ENCODE data around the gene AKR1B1.

GRCh38 chr7:134429481-134429880, 29.4 kb downstream of the AKR1B1 start:
- TF ChIP-seq ZNF350 (CRISPR knock-in tag; IDR thresholded peaks at IDR 0.05; ENCODE audit: borderline replicate concordance, low read depth) = no peak
- TF ChIP-seq, protein P1, sequence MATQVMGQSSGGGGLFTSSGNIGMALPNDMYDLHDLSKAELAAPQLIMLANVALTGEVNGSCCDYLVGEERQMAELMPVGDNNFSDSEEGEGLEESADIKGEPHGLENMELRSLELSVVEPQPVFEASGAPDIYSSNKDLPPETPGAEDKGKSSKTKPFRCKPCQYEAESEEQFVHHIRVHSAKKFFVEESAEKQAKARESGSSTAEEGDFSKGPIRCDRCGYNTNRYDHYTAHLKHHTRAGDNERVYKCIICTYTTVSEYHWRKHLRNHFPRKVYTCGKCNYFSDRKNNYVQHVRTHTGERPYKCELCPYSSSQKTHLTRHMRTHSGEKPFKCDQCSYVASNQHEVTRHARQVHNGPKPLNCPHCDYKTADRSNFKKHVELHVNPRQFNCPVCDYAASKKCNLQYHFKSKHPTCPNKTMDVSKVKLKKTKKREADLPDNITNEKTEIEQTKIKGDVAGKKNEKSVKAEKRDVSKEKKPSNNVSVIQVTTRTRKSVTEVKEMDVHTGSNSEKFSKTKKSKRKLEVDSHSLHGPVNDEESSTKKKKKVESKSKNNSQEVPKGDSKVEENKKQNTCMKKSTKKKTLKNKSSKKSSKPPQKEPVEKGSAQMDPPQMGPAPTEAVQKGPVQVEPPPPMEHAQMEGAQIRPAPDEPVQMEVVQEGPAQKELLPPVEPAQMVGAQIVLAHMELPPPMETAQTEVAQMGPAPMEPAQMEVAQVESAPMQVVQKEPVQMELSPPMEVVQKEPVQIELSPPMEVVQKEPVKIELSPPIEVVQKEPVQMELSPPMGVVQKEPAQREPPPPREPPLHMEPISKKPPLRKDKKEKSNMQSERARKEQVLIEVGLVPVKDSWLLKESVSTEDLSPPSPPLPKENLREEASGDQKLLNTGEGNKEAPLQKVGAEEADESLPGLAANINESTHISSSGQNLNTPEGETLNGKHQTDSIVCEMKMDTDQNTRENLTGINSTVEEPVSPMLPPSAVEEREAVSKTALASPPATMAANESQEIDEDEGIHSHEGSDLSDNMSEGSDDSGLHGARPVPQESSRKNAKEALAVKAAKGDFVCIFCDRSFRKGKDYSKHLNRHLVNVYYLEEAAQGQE (IDR thresholded peaks at IDR 0.05; ENCODE audit: borderline replicate concordance in 1 of 2, low read depth in 1 of 2, low read length in 2 of 2) = no peak
- TF ChIP-seq ZNF121 (CRISPR knock-in tag; IDR thresholded peaks at IDR 0.05) = no peak
- no peak for TF ChIP-seq ZNF282 (IDR thresholded peaks at IDR 0.05; ENCODE audit: partially characterized antibody)
- TF ChIP-seq RFX1 (IDR thresholded peaks at IDR 0.05) = no peak
- TF ChIP-seq POLR2AphosphoS5 (IDR thresholded peaks at IDR 0.05; ENCODE audit: low read depth, low read length) = no peak
- TF ChIP-seq, protein P2, sequence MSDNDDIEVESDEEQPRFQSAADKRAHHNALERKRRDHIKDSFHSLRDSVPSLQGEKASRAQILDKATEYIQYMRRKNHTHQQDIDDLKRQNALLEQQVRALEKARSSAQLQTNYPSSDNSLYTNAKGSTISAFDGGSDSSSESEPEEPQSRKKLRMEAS (IDR thresholded peaks at IDR 0.05) = no peak
- TF ChIP-seq SOX6 (IDR thresholded peaks at IDR 0.05) = no peak
- no peak for TF ChIP-seq SOX6 (CRISPR knock-in tag; IDR thresholded peaks at IDR 0.05)
- TF ChIP-seq CTCF (CRISPR knock-in tag; IDR thresholded peaks at IDR 0.05) = no peak
- no peak for TF ChIP-seq JUNB (CRISPR knock-in tag; IDR thresholded peaks at IDR 0.05; ENCODE audit: borderline replicate concordance)
- no peak for TF ChIP-seq PRPF4 (IDR thresholded peaks at IDR 0.05; ENCODE audit: low read depth, low read length, poor library complexity, severe bottlenecking)
- no peak for TF ChIP-seq ZNF737 (CRISPR knock-in tag; IDR thresholded peaks at IDR 0.05; ENCODE audit: borderline replicate concordance)
- no peak for TF ChIP-seq NFIC (IDR thresholded peaks at IDR 0.05; ENCODE audit: low read length)

Measured in HepG2 (cell line).